GM12878 (cell line): ENCODE data around the gene TCTN1. TPM values are rescaled to one million over a fixed set of nuclear protein-coding genes. Genes with fewer than 3 reads are reported as not detected.

ENCODE experiments used
- CEBPB ChIP-seq, 2 experiments: fragments of 150-350 bp in 1 of 2; IDR thresholded peaks; 2 replicates each; pipeline ENCODE4 v1.6.1; 2012 to 2014; ENCODE audit warnings: low read depth in 2 of 2, low read length in 2 of 2, borderline replicate concordance in 1 of 2, inconsistent platforms in 1 of 2
- CHD1 ChIP-seq: IDR thresholded peaks from 2 replicates; pipeline ENCODE4 v1.6.1; 2012; ENCODE audit warnings: low read depth, low read length, improper control_type of control experiment
- CREM ChIP-seq: IDR thresholded peaks from 2 replicates; pipeline ENCODE4 v1.6.1; 2014; ENCODE audit warnings: antibody characterized with exemption, low read depth
- EGR1 ChIP-seq, 2 experiments: IDR thresholded peaks; 1 replicate in 1 of 2; 2 replicates in 1 of 2; pipeline ENCODE4 v1.6.1; 2011 to 2012; ENCODE audit warnings: low read depth in 2 of 2, low read length in 2 of 2, borderline replicate concordance in 1 of 2, mild to moderate bottlenecking in 1 of 2, moderate library complexity in 1 of 2
- GABPA ChIP-seq: IDR thresholded peaks from 2 replicates; pipeline ENCODE4 v1.6.1; 2014; ENCODE audit warnings: antibody characterized with exemption, low read depth, mild to moderate bottlenecking, inconsistent platforms
- HDAC2 ChIP-seq: fragments of 200-600 bp; sonication (generic); IDR thresholded peaks from 2 replicates; pipeline ENCODE4 v1.6.1; 2017
- HSF1 ChIP-seq: fragments of 150-350 bp; IDR thresholded peaks from 2 replicates; pipeline ENCODE4 v1.6.1; 2014; ENCODE audit warnings: mild to moderate bottlenecking, low read depth, low read length
- IKZF2 ChIP-seq, 2 experiments: fragments of 450-650 bp; IDR thresholded peaks; 2 replicates each; pipeline ENCODE4 v1.6.1; 2017; ENCODE audit warnings: mild to moderate bottlenecking in 2 of 2, moderate library complexity in 2 of 2
- IRF5 ChIP-seq: fragments of 450-650 bp; IDR thresholded peaks from 2 replicates; pipeline ENCODE4 v1.6.1; 2017; ENCODE audit warnings: borderline replicate concordance
- MTA3 ChIP-seq: IDR thresholded peaks from 2 replicates; pipeline ENCODE4 v1.6.1; 2012; ENCODE audit warnings: low read length, inconsistent platforms, borderline replicate concordance
- NR2C1 ChIP-seq: fragments of 450-650 bp; IDR thresholded peaks from 2 replicates; pipeline ENCODE4 v1.6.1; 2017; ENCODE audit warnings: antibody characterized with exemption, mild to moderate bottlenecking, moderate library complexity
- NR2C2 ChIP-seq: IDR thresholded peaks from 2 replicates; pipeline ENCODE4 v1.6.1; 2011; ENCODE audit warnings: borderline replicate concordance, low read depth; ENCODE audit not compliant: control insufficient read depth, insufficient read length
- PML ChIP-seq: IDR thresholded peaks from 2 replicates; pipeline ENCODE4 v1.6.1; 2012; ENCODE audit warnings: low read length, inconsistent platforms
- POU2F2 ChIP-seq: IDR thresholded peaks from 3 replicates; pipeline ENCODE4 v1.6.1; 2011; ENCODE audit warnings: low read depth, mild to moderate bottlenecking, low read length, borderline replicate concordance
- RAD51 ChIP-seq: fragments of 450-650 bp; IDR thresholded peaks from 2 replicates; pipeline ENCODE4 v1.6.1; 2016; ENCODE audit warnings: moderate library complexity, mild to moderate bottlenecking, inconsistent platforms
- RCOR1 ChIP-seq: conservative IDR thresholded peaks from 2 replicates; pipeline ENCODE4 v1.6.1; 2012; ENCODE audit warnings: low read depth, low read length, improper control_type of control experiment
- RELA ChIP-seq: fragments of 450-650 bp; IDR thresholded peaks from 2 replicates; pipeline ENCODE4 v1.8.0; 2014; ENCODE audit warnings: borderline replicate concordance; ENCODE audit not compliant: partially characterized antibody
- SREBF1 ChIP-seq: IDR thresholded peaks from 2 replicates; pipeline ENCODE4 v1.6.1; 2012; ENCODE audit warnings: mild to moderate bottlenecking, low read length
- STAT3 ChIP-seq: IDR thresholded peaks from 2 replicates; pipeline ENCODE4 v1.6.1; 2011; ENCODE audit warnings: low read depth, low read length, improper control_type of control experiment
- SUPT20H ChIP-seq: IDR thresholded peaks from 2 replicates; pipeline ENCODE4 v1.6.1; 2011; ENCODE audit warnings: low read depth, mild to moderate bottlenecking, low read length, moderate library complexity, borderline replicate concordance; ENCODE audit not compliant: control insufficient read depth
- USF2 ChIP-seq: IDR thresholded peaks from 2 replicates; pipeline ENCODE4 v1.6.1; 2011; ENCODE audit warnings: low read depth, low read length, improper control_type of control experiment, borderline replicate concordance
- ZNF384 ChIP-seq: IDR thresholded peaks from 2 replicates; pipeline ENCODE4 v1.6.1; 2012; ENCODE audit warnings: low read depth, mild to moderate bottlenecking, low read length, improper control_type of control experiment, borderline replicate concordance
- polyA plus RNA-seq, 11 experiments: library from polyadenylated mRNA; depleted of rRNA in 4 of 11; unstranded in 6 of 11; stranded (reverse) in 5 of 11; fragments of >200 nt; fragmentation: Nextera tagmentation in 4 of 11; fragmentation: Illumina TruSeq in 1 of 11; extraction: Ambion mirVana in 4 of 11; extraction: Trizol in 1 of 11; gene quantifications; 1 replicate in 1 of 11; 2 replicates in 10 of 11; pipeline versions ENCODE4 v1.2.1 to v1.2.3, GENCODE V29; 2011 to 2016; ENCODE audit warnings: inconsistent platforms in 2 of 11, missing spikeins in 2 of 11, low read depth in 1 of 11
- total RNA-seq, 4 experiments: library from RNA; depleted of rRNA in 3 of 4; stranded (reverse); fragments of >200 nt in 3 of 4; fragmentation: Illumina TruSeq in 1 of 4; extraction: Trizol in 1 of 4; gene quantifications; 2 replicates each; pipeline versions ENCODE4 v1.2.1 to v1.2.3, GENCODE V29; 2013 to 2021
- TF ChIP-seq, protein P1 (sequence below): IDR thresholded peaks from 2 replicates; pipeline ENCODE4 v1.6.1; 2012; ENCODE audit warnings: low read depth, low read length, improper control_type of control experiment
- TF ChIP-seq, protein P2 (sequence below): fragments of 450-650 bp; IDR thresholded peaks from 2 replicates; pipeline ENCODE4 v1.6.1; 2017; ENCODE audit warnings: mild to moderate bottlenecking
- TF ChIP-seq, protein P3 (sequence below): IDR thresholded peaks from 2 replicates; pipeline ENCODE4 v1.6.1; 2012; ENCODE audit warnings: low read length, inconsistent platforms

TCTN1 gene
- total and polyA plus RNA-seq, 10 of the 15 experiments (the other 5 are each of a cell fraction or from before 2014, with no cell fraction given): 8.8 to 23.5 (median 15.3) TPM

DNA sequence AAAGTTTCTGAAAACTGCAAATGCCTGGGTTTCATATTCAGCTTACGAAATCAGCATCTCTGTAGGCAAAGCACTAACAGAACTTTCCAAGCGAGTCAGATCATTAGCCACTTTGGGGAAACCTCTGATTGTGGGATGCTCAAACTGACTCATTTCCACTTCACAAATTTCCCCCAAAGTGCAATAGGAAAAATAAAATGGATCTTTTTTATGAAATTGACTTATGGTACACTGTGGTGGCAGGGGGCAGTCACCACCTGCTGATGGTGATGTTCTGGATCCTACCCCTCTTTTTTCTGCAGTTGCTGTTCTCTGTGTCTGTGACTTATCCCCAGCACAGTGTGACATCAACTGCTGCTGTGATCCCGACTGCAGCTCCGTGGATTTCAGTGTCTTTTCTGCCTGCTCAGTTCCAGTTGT, 5.6 kb downstream of the TCTN1 start (continued):
- no peak for TF ChIP-seq HSF1
- TF ChIP-seq RELA: peak; percentile 76
- TF ChIP-seq ZNF384: peak; percentile 42; the same call in 1 of the 2 replicates
- no peak for TF ChIP-seq CHD1
- TF ChIP-seq SREBF1: no peak
- no peak for TF ChIP-seq NR2C1
- peak; percentile 51; the same call in 1 of the 2 replicates for TF ChIP-seq GABPA
- TF ChIP-seq USF2: no peak
- peak; percentile 61; the same call in 2 of the 3 replicates for TF ChIP-seq POU2F2
- peak in 1 of 2 experiments; percentile 90; a peak in 2 of 4 replicates for TF ChIP-seq CEBPB (IDR thresholded peaks at IDR 0.05; ENCODE audit: borderline replicate concordance in 1 of 2, low read depth in 2 of 2, low read length in 2 of 2)
- peak in 1 of 2 experiments; percentile 21; a peak in 1 of 3 replicates for TF ChIP-seq EGR1 (IDR thresholded peaks at IDR 0.05; ENCODE audit: borderline replicate concordance in 1 of 2, low read depth in 2 of 2, low read length in 2 of 2)
- TF ChIP-seq, protein P1, sequence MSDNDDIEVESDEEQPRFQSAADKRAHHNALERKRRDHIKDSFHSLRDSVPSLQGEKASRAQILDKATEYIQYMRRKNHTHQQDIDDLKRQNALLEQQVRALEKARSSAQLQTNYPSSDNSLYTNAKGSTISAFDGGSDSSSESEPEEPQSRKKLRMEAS: no peak
- TF ChIP-seq RCOR1: no peak
- TF ChIP-seq, protein P2, sequence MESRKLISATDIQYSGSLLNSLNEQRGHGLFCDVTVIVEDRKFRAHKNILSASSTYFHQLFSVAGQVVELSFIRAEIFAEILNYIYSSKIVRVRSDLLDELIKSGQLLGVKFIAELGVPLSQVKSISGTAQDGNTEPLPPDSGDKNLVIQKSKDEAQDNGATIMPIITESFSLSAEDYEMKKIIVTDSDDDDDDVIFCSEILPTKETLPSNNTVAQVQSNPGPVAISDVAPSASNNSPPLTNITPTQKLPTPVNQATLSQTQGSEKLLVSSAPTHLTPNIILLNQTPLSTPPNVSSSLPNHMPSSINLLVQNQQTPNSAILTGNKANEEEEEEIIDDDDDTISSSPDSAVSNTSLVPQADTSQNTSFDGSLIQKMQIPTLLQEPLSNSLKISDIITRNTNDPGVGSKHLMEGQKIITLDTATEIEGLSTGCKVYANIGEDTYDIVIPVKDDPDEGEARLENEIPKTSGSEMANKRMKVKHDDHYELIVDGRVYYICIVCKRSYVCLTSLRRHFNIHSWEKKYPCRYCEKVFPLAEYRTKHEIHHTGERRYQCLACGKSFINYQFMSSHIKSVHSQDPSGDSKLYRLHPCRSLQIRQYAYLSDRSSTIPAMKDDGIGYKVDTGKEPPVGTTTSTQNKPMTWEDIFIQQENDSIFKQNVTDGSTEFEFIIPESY: no peak
- no peak for TF ChIP-seq HDAC2
- TF ChIP-seq CREM: peak; percentile 87
- TF ChIP-seq SUPT20H: no peak
- TF ChIP-seq PML: peak; percentile 64; the same call in 1 of the 2 replicates
- TF ChIP-seq NR2C2: no peak
- TF ChIP-seq, protein P3, sequence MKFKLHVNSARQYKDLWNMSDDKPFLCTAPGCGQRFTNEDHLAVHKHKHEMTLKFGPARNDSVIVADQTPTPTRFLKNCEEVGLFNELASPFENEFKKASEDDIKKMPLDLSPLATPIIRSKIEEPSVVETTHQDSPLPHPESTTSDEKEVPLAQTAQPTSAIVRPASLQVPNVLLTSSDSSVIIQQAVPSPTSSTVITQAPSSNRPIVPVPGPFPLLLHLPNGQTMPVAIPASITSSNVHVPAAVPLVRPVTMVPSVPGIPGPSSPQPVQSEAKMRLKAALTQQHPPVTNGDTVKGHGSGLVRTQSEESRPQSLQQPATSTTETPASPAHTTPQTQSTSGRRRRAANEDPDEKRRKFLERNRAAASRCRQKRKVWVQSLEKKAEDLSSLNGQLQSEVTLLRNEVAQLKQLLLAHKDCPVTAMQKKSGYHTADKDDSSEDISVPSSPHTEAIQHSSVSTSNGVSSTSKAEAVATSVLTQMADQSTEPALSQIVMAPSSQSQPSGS: peak; percentile 92
- peak; percentile 85 to 89 for TF ChIP-seq IKZF2 (IDR thresholded peaks at IDR 0.05)
- TF ChIP-seq RAD51: no peak
- TF ChIP-seq IRF5: no peak
- peak; percentile 92; the same call in 1 of the 2 replicates for TF ChIP-seq MTA3
- peak; percentile 71; the same call in 1 of the 2 replicates for TF ChIP-seq STAT3
